ENCODE results near the gene ITGAX. TPM values are rescaled to one million over a fixed set of nuclear protein-coding genes. Genes with fewer than 3 reads are reported as not detected.

The ITGAX gene
- polyA plus RNA-seq, 1 of the 3 experiments (the other 2 are of a cell fraction): 0.66 TPM

GRCh38 chr16:31429796-31430195 is 74.8 kb downstream of the ITGAX start:
- POLR2A ChIA-PET: interaction anchor here (0.6 kb wide), 1 partner anchor 11 kb away, joined by 3 read pairs; no protein-coding TSS in a partner anchor
- Histone ChIP-seq H3K9me2 (no peaks in the 10 kb centered on the region), H3K9ac (no peak overlapping the region), H3F3A (replicated peaks; ENCODE audit: insufficient read depth) (no peaks in the 10 kb centered on the region), H3K9me3 (no peaks in the 10 kb centered on the region), H2AFZ (ENCODE audit: low read depth) (no peak overlapping the region), H4K20me1 (ENCODE audit: insufficient read depth) (no peaks in the 10 kb centered on the region), H3K27ac (ENCODE audit: low read depth in 2 of 2, low read length in 1 of 2) (no peak overlapping the region), H3K27me3 (ENCODE audit: insufficient read depth) (peaks cover 21% of the 10 kb centered on the region), H3K79me2 (ENCODE audit: insufficient read depth) (no peaks in the 10 kb centered on the region), H3K4me2 (no peak overlapping the region), H3K4me3 (ENCODE audit: low read depth in 2 of 2, low read length in 1 of 2) (no peak overlapping the region), H3K36me3 (replicated peaks in 1 of 2; ENCODE audit: control insufficient read depth in 1 of 2, insufficient read depth in 2 of 2, low read length in 1 of 2) (no peaks in the 10 kb centered on the region), H3K4me1 (ENCODE audit: control insufficient read depth in 1 of 2, insufficient read depth in 2 of 2, low read depth in 1 of 2, low read length in 1 of 2) (no peaks in the 10 kb centered on the region; a peak in 1 of 4 replicates)
- TF ChIP-seq EZH2phosphoT487 (IDR thresholded peaks at IDR 0.05; ENCODE audit: borderline replicate concordance, low read depth) (no peak), MEF2A (IDR thresholded peaks at IDR 0.05; ENCODE audit: borderline replicate concordance, low read depth) (no peak), USF1 (IDR thresholded peaks at IDR 0.05; ENCODE audit: borderline replicate concordance, low read depth) (no peak), RAD21 (IDR thresholded peaks at IDR 0.05; ENCODE audit: low read length) (no peak), CTCF (IDR thresholded peaks at IDR 0.05) (no peak), USF2 (IDR thresholded peaks at IDR 0.05; ENCODE audit: borderline replicate concordance, low read depth, low read length) (no peak), ELF1 (IDR thresholded peaks at IDR 0.05) (no peak), RCOR1 (IDR thresholded peaks at IDR 0.05; ENCODE audit: low read length) (no peak), RXRA (IDR thresholded peaks at IDR 0.05; ENCODE audit: borderline replicate concordance, low read depth) (no peak), TAF1 (IDR thresholded peaks at IDR 0.05; ENCODE audit: borderline replicate concordance, low read depth, low read length) (no peak), RFX5 (IDR thresholded peaks at IDR 0.05; ENCODE audit: low read length) (no peak), FOXJ3 (CRISPR knock-in tag; IDR thresholded peaks at IDR 0.05) (no peak), SMC3 (IDR thresholded peaks at IDR 0.05; ENCODE audit: low read depth, low read length) (no peak), PBX3 (IDR thresholded peaks at IDR 0.05) (no peak), ZBTB33 (IDR thresholded peaks at IDR 0.05; ENCODE audit: borderline replicate concordance, low read depth) (no peak)
- DNase-seq: no peak
- 68% methylated on average over 3 of the region's 3 CpGs for WGBS (ENCODE audit: low lambda C conversion rate)
- CTCF ChIA-PET: interaction anchor here (1.4 to 3.0 kb wide), 3 partner anchors 10 to 445 kb away, joined by 4 to 13 read pairs (median 5); no protein-coding TSS in a partner anchor

Measured in SK-N-SH (cell line).